HEK293 (cell line): ENCODE results near the gene RFLNA.
A peak's percentile ranks its signal among the peaks of the same experiment; 100 is the strongest.

Source experiments
- CTCF ChIA-PET: fragments of 350-600 bp; formaldehyde crosslinking; extraction: SDS; loops from one replicate; lab custom pipeline; 2021; ENCODE audit warnings: antibody characterized with exemption; lab: Yijun Ruan, JAX
- POLR2A ChIA-PET: fragments of 300-600 bp; formaldehyde crosslinking; extraction: SDS; loops from one replicate; lab custom pipeline; 2020; ENCODE audit warnings: antibody characterized with exemption, inconsistent platforms; lab: Yijun Ruan, JAX
- H3K27ac ChIP-seq: fragments of 200-500 bp; sonication (Bioruptor generic); 2 replicates; pipeline ENCODE4 v1.5.1; 2014; ENCODE audit warnings: low read depth, low read length, control low read depth, inconsistent platforms; ENCODE audit errors: extremely low read depth
- H3K36me3 ChIP-seq, 2 experiments: fragments of 200-500 bp in 1 of 2; sonication (Bioruptor generic) in 1 of 2; 1 replicate in 1 of 2; 2 replicates in 1 of 2; pipeline ENCODE4 v1.5.1; 2014 to 2017; ENCODE audit warnings: inconsistent platforms in 2 of 2, low read length in 2 of 2; ENCODE audit not compliant: control insufficient read depth in 2 of 2, insufficient read depth in 1 of 2
- H3K4me1 ChIP-seq: fragments of 200-500 bp; sonication (Bioruptor generic); 2 replicates; pipeline ENCODE4 v1.5.1; 2014; ENCODE audit warnings: mild to moderate bottlenecking, low read length, inconsistent platforms; ENCODE audit not compliant: control insufficient read depth, insufficient read depth
- H3K4me3 ChIP-seq: 2 replicates; pipeline ENCODE4 v1.5.1; 2011; ENCODE audit warnings: low read depth, mild to moderate bottlenecking, control low read depth, low read length, moderate library complexity
- H3K9me3 ChIP-seq: fragments of 200-500 bp; sonication (Bioruptor generic); 2 replicates; pipeline ENCODE4 v1.5.1; 2014; ENCODE audit warnings: low read depth, low read length, inconsistent platforms; ENCODE audit not compliant: control insufficient read depth, insufficient read depth
- ATF2 ChIP-seq: fragments of 450-650 bp; formaldehyde crosslinking; IDR thresholded peaks from 2 replicates; pipeline ENCODE4 v1.5.1; 2016; ENCODE audit warnings: missing biosample characterization, missing genetic modification characterization, low read depth
- BCL11A ChIP-seq: fragments of 450-650 bp; formaldehyde crosslinking; IDR thresholded peaks from 2 replicates; pipeline ENCODE4 v1.5.1; 2016; ENCODE audit warnings: low read depth, missing biosample characterization, missing genetic modification characterization
- FEZF1 ChIP-seq: fragments of 450-650 bp; formaldehyde crosslinking; IDR thresholded peaks from 2 replicates; pipeline ENCODE4 v1.5.1; 2016; ENCODE audit warnings: missing biosample characterization, missing genetic modification characterization
- GFI1B ChIP-seq: fragments of 450-650 bp; formaldehyde crosslinking; IDR thresholded peaks from 2 replicates; pipeline ENCODE4 v1.5.1; 2016; ENCODE audit warnings: missing biosample characterization, missing genetic modification characterization
- KLF8 ChIP-seq: fragments of 450-650 bp; formaldehyde crosslinking; IDR thresholded peaks from 2 replicates; pipeline ENCODE4 v1.5.1; 2016; ENCODE audit warnings: missing biosample characterization, missing genetic modification characterization
- PRDM1 ChIP-seq: fragments of 450-650 bp; formaldehyde crosslinking; IDR thresholded peaks from 2 replicates; pipeline ENCODE4; 2016; ENCODE audit warnings: missing biosample characterization, missing genetic modification characterization
- ZBTB48 ChIP-seq: fragments of 450-650 bp; formaldehyde crosslinking; IDR thresholded peaks from 2 replicates; pipeline ENCODE4 v1.5.1; 2016; ENCODE audit warnings: missing biosample characterization, missing genetic modification characterization
- ZBTB7A ChIP-seq: fragments of 450-650 bp; formaldehyde crosslinking; IDR thresholded peaks from 2 replicates; pipeline ENCODE4 v1.5.1; 2016; ENCODE audit warnings: low read depth, missing biosample characterization, missing genetic modification characterization
- ZFP69B ChIP-seq: fragments of 450-650 bp; formaldehyde crosslinking; IDR thresholded peaks from 2 replicates; pipeline ENCODE4 v1.5.1; 2016; ENCODE audit warnings: missing biosample characterization, missing genetic modification characterization
- ZNF140 ChIP-seq: fragments of 450-650 bp; formaldehyde crosslinking; IDR thresholded peaks from 2 replicates; pipeline ENCODE4 v1.5.1; 2016; ENCODE audit warnings: missing biosample characterization, missing genetic modification characterization
- ZNF19 ChIP-seq: fragments of 450-650 bp; formaldehyde crosslinking; IDR thresholded peaks from 2 replicates; pipeline ENCODE4; 2016; ENCODE audit warnings: missing biosample characterization, missing genetic modification characterization, low read depth
- ZNF2 ChIP-seq: fragments of 450-650 bp; formaldehyde crosslinking; IDR thresholded peaks from 2 replicates; pipeline ENCODE4 v1.5.1; 2016; ENCODE audit warnings: missing biosample characterization, missing genetic modification characterization
- ZNF223 ChIP-seq: fragments of 450-650 bp; formaldehyde crosslinking; IDR thresholded peaks from 2 replicates; pipeline ENCODE4 v1.5.1; 2016; ENCODE audit warnings: missing biosample characterization, missing genetic modification characterization
- ZNF23 ChIP-seq: fragments of 450-650 bp; formaldehyde crosslinking; IDR thresholded peaks from 2 replicates; pipeline ENCODE4 v1.5.1; 2016; ENCODE audit warnings: missing biosample characterization, missing genetic modification characterization, borderline replicate concordance
- ZNF362 ChIP-seq: fragments of 450-650 bp; formaldehyde crosslinking; IDR thresholded peaks from 2 replicates; pipeline ENCODE4 v1.5.1; 2016; ENCODE audit warnings: missing biosample characterization, missing genetic modification characterization
- ZNF416 ChIP-seq: fragments of 450-650 bp; formaldehyde crosslinking; IDR thresholded peaks from 2 replicates; pipeline ENCODE4 v1.5.1; 2016; ENCODE audit warnings: missing biosample characterization, missing genetic modification characterization
- ZNF555 ChIP-seq: fragments of 450-650 bp; formaldehyde crosslinking; conservative IDR thresholded peaks from 2 replicates; pipeline ENCODE4 v1.5.1; 2017; ENCODE audit warnings: missing biosample characterization, mild to moderate bottlenecking, missing genetic modification characterization, inconsistent platforms
- ZNF585B ChIP-seq: fragments of 450-650 bp; formaldehyde crosslinking; IDR thresholded peaks from 2 replicates; pipeline ENCODE4 v1.5.1; 2016; ENCODE audit warnings: missing biosample characterization, missing genetic modification characterization
- ZNF596 ChIP-seq: fragments of 450-650 bp; IDR thresholded peaks from 2 replicates; pipeline ENCODE4 v1.5.0; 2018; ENCODE audit warnings: missing biosample characterization, mild to moderate bottlenecking, missing genetic modification characterization, moderate library complexity
- ZNF76 ChIP-seq: fragments of 450-650 bp; formaldehyde crosslinking; IDR thresholded peaks from 2 replicates; pipeline ENCODE4; 2016; ENCODE audit warnings: low read depth, missing biosample characterization, missing genetic modification characterization, borderline replicate concordance
- TF ChIP-seq, protein P1 (sequence below): fragments of 450-650 bp; formaldehyde crosslinking; IDR thresholded peaks from 2 replicates; pipeline ENCODE4 v1.5.1; 2016; ENCODE audit warnings: missing biosample characterization, missing genetic modification characterization
- TF ChIP-seq, protein P2 (sequence below): fragments of 450-650 bp; IDR thresholded peaks from 2 replicates; pipeline ENCODE4 v1.5.1; 2018; ENCODE audit warnings: missing biosample characterization, mild to moderate bottlenecking, missing genetic modification characterization
- TF ChIP-seq, protein P3 (sequence below): fragments of 450-650 bp; formaldehyde crosslinking; IDR thresholded peaks from 2 replicates; pipeline ENCODE4 v1.5.1; 2016; ENCODE audit warnings: missing biosample characterization, missing genetic modification characterization, borderline replicate concordance

The RFLNA gene

GRCh38 chr12:124308741-124309140, 13.8 kb downstream of the RFLNA start:
- no peak overlapping the region for H3K27ac ChIP-seq
- H3K9me3 ChIP-seq: no peaks in the 10 kb centered on the region
- no peak overlapping the region for H3K4me3 ChIP-seq
- TF ChIP-seq KLF8 (tag by site-specific recombination) (no peak), ZNF76 (tag by site-specific recombination) (no peak), ZNF585B (tag by site-specific recombination) (no peak), BCL11A (tag by site-specific recombination) (no peak), ZNF596 (tag by site-specific recombination) (no peak), ZBTB7A (tag by site-specific recombination) (no peak), GFI1B (tag by site-specific recombination) (no peak), ZNF23 (tag by site-specific recombination) (no peak), FEZF1 (no peak), ATF2 (tag by site-specific recombination) (no peak), ZFP69B (tag by site-specific recombination) (no peak)
- TF ChIP-seq, protein P1, sequence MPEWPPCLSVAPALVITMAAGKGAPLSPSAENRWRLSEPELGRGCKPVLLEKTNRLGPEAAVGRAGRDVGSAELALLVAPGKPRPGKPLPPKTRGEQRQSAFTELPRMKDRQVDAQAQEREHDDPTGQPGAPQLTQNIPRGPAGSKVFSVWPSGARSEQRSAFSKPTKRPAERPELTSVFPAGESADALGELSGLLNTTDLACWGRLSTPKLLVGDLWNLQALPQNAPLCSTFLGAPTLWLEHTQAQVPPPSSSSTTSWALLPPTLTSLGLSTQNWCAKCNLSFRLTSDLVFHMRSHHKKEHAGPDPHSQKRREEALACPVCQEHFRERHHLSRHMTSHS (tag by site-specific recombination): no peak
- TF ChIP-seq, protein P2, sequence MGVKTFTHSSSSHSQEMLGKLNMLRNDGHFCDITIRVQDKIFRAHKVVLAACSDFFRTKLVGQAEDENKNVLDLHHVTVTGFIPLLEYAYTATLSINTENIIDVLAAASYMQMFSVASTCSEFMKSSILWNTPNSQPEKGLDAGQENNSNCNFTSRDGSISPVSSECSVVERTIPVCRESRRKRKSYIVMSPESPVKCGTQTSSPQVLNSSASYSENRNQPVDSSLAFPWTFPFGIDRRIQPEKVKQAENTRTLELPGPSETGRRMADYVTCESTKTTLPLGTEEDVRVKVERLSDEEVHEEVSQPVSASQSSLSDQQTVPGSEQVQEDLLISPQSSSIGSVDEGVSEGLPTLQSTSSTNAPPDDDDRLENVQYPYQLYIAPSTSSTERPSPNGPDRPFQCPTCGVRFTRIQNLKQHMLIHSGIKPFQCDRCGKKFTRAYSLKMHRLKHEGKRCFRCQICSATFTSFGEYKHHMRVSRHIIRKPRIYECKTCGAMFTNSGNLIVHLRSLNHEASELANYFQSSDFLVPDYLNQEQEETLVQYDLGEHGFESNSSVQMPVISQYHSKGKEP: no peak
- H3K4me1 ChIP-seq: no peaks in the 10 kb centered on the region
- H3K36me3 ChIP-seq: no peaks in the 10 kb centered on the region
- ChIA-PET POLR2A (no interaction called here), CTCF (no interaction called here)

DNA sequence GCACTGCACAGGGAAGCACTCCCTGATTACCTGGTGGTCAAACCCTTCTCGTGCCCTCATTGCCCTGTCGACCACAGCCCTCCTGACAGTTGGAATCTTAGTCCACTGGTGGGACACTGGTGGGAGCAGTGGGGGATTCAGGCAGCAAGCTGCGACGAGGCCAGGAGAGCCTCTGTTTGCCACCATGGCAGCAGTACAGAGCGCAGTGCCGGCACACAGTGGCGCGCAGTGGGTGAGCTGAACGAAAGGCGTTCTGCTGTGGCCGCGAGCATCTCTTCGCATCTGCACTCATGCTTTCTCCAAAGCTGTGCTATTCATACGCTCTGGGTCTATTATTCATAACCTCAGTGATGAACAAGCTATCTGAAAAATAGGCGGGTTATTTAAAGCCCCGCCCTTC, 14.3 kb downstream of the RFLNA start:
- Histone ChIP-seq H3K36me3 (no peaks in the 10 kb centered on the region), H3K4me1 (no peaks in the 10 kb centered on the region), H3K4me3 (no peak overlapping the region), H3K27ac (no peak overlapping the region), H3K9me3 (no peaks in the 10 kb centered on the region)
- no peak for TF ChIP-seq ZNF19 (tag by site-specific recombination)
- TF ChIP-seq ZNF2 (tag by site-specific recombination): no peak
- no peak for TF ChIP-seq ZNF140 (tag by site-specific recombination)
- no peak for TF ChIP-seq ZBTB48 (tag by site-specific recombination)
- no peak for TF ChIP-seq ZNF555 (tag by site-specific recombination)
- TF ChIP-seq PRDM1 (tag by site-specific recombination): no peak
- ChIA-PET POLR2A (no interaction called here), CTCF (no interaction called here)

- H3K36me3 ChIP-seq: no peaks in the 10 kb centered on the region
- no peak overlapping the region for H3K27ac ChIP-seq
- no peaks in the 10 kb centered on the region for H3K9me3 ChIP-seq
- ChIA-PET CTCF (no interaction called here), POLR2A (no interaction called here)
- H3K4me1 ChIP-seq: no peaks in the 10 kb centered on the region
- H3K4me3 ChIP-seq: no peak overlapping the region
- TF ChIP-seq ZNF416: no peak
- TF ChIP-seq ZNF223 (tag by site-specific recombination): no peak
- TF ChIP-seq, protein P3, sequence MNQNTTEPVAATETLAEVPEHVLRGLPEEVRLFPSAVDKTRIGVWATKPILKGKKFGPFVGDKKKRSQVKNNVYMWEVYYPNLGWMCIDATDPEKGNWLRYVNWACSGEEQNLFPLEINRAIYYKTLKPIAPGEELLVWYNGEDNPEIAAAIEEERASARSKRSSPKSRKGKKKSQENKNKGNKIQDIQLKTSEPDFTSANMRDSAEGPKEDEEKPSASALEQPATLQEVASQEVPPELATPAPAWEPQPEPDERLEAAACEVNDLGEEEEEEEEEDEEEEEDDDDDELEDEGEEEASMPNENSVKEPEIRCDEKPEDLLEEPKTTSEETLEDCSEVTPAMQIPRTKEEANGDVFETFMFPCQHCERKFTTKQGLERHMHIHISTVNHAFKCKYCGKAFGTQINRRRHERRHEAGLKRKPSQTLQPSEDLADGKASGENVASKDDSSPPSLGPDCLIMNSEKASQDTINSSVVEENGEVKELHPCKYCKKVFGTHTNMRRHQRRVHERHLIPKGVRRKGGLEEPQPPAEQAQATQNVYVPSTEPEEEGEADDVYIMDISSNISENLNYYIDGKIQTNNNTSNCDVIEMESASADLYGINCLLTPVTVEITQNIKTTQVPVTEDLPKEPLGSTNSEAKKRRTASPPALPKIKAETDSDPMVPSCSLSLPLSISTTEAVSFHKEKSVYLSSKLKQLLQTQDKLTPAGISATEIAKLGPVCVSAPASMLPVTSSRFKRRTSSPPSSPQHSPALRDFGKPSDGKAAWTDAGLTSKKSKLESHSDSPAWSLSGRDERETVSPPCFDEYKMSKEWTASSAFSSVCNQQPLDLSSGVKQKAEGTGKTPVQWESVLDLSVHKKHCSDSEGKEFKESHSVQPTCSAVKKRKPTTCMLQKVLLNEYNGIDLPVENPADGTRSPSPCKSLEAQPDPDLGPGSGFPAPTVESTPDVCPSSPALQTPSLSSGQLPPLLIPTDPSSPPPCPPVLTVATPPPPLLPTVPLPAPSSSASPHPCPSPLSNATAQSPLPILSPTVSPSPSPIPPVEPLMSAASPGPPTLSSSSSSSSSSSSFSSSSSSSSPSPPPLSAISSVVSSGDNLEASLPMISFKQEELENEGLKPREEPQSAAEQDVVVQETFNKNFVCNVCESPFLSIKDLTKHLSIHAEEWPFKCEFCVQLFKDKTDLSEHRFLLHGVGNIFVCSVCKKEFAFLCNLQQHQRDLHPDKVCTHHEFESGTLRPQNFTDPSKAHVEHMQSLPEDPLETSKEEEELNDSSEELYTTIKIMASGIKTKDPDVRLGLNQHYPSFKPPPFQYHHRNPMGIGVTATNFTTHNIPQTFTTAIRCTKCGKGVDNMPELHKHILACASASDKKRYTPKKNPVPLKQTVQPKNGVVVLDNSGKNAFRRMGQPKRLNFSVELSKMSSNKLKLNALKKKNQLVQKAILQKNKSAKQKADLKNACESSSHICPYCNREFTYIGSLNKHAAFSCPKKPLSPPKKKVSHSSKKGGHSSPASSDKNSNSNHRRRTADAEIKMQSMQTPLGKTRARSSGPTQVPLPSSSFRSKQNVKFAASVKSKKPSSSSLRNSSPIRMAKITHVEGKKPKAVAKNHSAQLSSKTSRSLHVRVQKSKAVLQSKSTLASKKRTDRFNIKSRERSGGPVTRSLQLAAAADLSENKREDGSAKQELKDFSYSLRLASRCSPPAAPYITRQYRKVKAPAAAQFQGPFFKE (tag by site-specific recombination): no peak
- peak; percentile 55; the same call in 1 of the 2 replicates for TF ChIP-seq ZNF362 (tag by site-specific recombination)
Observed at GRCh38 chr12:124309744-124310143, 14.9 kb downstream of the RFLNA start.
